Gastroesophageal sphincter (tissue), 4 donors: ENCODE measurements around the gene ZDHHC17. TPM values are rescaled to one million over a fixed set of nuclear protein-coding genes. Genes with fewer than 3 reads are reported as not detected.
"Not testable (repeated sequence)": the region's sequence is repeated elsewhere in the genome, so short reads cannot be mapped to it uniquely, and the experiment has no call there.

Source experiments
- ATAC-seq: fragments of 150-250 bp; one replicate; pipeline ENCODE4 v1.9.1; 2016; ENCODE audit warnings: mild to moderate bottlenecking, moderate library complexity
- H3K27ac ChIP-seq, 4 donors: fragments of 200-600 bp; sonication (generic) in 3 of 4; 1 replicate in 3 of 4; 2 replicates in 1 of 4; pipeline ENCODE4 v1.5.1; 2016 to 2019
- H3K27me3 ChIP-seq: fragments of 200-600 bp; sonication (generic); one replicate; pipeline ENCODE4 v1.5.1; 2019
- H3K36me3 ChIP-seq, 2 donors: fragments of 200-600 bp; sonication (generic); one replicate each; pipeline ENCODE4 v1.5.1; 2019; ENCODE audit warnings: control low read depth in 1 of 2
- H3K4me1 ChIP-seq, 3 donors: fragments of 200-600 bp; sonication (generic); 1 replicate in 2 of 3; 2 replicates in 1 of 3; pipeline ENCODE4 v1.5.1; 2016 to 2019; ENCODE audit warnings: control low read depth in 2 of 3
- H3K4me3 ChIP-seq, 2 donors: fragments of 200-600 bp; sonication (generic); one replicate each; pipeline ENCODE4 v1.5.1; 2019; ENCODE audit warnings: mild to moderate bottlenecking in 1 of 2, moderate library complexity in 1 of 2
- H3K9me3 ChIP-seq, 3 donors: fragments of 200-600 bp; sonication (generic); one replicate each; pipeline ENCODE4 v1.5.1; 2017 to 2019; ENCODE audit warnings: control low read depth in 2 of 3
- EP300 ChIP-seq: sonication (generic); formaldehyde crosslinking; IDR thresholded peaks from one replicate; pipeline ENCODE4 v1.6.1; 2017; ENCODE audit warnings: antibody characterized with exemption, mild to moderate bottlenecking
- POLR2A ChIP-seq, 2 donors: fragments of 450-650 bp; IDR thresholded peaks; one replicate each; pipeline ENCODE4 v1.6.1; 2017; ENCODE audit warnings: antibody characterized with exemption in 2 of 2, mild to moderate bottlenecking in 2 of 2, moderate library complexity in 1 of 2
- POLR2AphosphoS5 ChIP-seq: sonication (generic); formaldehyde crosslinking; IDR thresholded peaks from one replicate; pipeline ENCODE4 v1.6.1; 2017; ENCODE audit warnings: antibody characterized with exemption
- WGBS, 2 donors: methylation state at CpG; one replicate each; pipeline ENCODE4 v1.1.5; 2018; ENCODE audit warnings: low coverage in 1 of 2; 5-methylcytosine and 5-hydroxymethylcytosine counted together
- total RNA-seq, 4 donors: library from RNA; depleted of rRNA; stranded (reverse); fragments of >200 nt; gene quantifications; one replicate each; pipeline ENCODE4 v1.1.0, GENCODE V29; 2016
- TF ChIP-seq, protein P1 (sequence below), 4 experiments: fragments of 200-600 bp in 2 of 4; fragments of 450-650 bp in 2 of 4; sonication (generic) in 1 of 4; IDR thresholded peaks; one replicate each; pipeline ENCODE4 v1.5.1; 2017 to 2019; ENCODE audit warnings: antibody characterized with exemption in 4 of 4, mild to moderate bottlenecking in 2 of 4, moderate library complexity in 2 of 4

The ZDHHC17 gene
- total RNA-seq, 4 donors from 2014 or later, result 25.4 to 71.8 (median 36.8) TPM

DNA sequence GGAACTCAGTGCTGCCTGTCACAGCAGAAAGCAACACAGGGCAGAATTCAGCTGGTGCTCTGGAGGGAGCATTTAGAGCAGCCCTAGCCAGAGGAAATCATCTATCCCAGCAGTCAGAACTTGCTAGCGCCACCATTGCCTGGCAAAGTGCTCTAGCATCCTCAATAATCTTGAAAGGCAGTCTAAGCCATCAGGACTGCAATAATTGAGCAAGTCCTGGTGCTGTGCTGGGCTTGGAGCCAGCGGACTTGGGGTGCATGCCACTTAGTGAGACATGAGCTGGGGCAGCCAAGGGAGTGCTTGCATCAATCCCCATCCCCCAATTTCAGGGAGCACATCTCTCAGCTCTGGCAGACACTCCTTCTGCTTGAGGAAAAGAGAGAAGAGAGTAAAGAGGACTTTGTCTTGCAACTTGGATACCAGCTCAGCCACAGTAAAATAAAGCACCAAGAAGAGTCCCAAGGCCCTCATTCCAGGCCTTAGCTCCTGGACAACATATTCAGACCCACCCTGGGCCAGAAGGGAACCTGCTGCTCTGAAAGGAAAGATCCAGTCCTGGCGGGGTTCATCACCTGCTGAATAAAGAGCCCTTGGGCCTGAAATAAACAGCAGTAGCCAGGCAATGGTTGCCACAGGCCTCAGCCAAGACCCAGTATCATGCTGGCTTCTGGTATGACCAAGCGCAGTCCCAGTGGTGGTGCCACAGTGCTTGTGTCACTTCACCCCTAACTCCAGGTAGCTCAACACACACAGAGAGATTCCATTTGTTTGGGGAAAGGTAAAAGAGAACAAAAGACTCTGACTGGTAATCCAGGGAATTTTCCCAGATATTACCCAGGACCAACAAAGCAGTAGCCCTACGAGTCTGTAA is 44.5 kb upstream of the ZDHHC17 start:
- Histone ChIP-seq H3K27ac (no peak overlapping the region), H3K27me3 (no peaks in the 10 kb centered on the region), H3K4me1 (no peaks in the 10 kb centered on the region), H3K9me3 (no peaks in the 10 kb centered on the region), H3K4me3 (no peak overlapping the region), H3K36me3 (no peaks in the 10 kb centered on the region)
- TF ChIP-seq, protein P1, sequence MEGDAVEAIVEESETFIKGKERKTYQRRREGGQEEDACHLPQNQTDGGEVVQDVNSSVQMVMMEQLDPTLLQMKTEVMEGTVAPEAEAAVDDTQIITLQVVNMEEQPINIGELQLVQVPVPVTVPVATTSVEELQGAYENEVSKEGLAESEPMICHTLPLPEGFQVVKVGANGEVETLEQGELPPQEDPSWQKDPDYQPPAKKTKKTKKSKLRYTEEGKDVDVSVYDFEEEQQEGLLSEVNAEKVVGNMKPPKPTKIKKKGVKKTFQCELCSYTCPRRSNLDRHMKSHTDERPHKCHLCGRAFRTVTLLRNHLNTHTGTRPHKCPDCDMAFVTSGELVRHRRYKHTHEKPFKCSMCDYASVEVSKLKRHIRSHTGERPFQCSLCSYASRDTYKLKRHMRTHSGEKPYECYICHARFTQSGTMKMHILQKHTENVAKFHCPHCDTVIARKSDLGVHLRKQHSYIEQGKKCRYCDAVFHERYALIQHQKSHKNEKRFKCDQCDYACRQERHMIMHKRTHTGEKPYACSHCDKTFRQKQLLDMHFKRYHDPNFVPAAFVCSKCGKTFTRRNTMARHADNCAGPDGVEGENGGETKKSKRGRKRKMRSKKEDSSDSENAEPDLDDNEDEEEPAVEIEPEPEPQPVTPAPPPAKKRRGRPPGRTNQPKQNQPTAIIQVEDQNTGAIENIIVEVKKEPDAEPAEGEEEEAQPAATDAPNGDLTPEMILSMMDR (IDR thresholded peaks at IDR 0.05), result no peak
- TF ChIP-seq EP300, result no peak
- no peak for TF ChIP-seq POLR2AphosphoS5
- no peak for TF ChIP-seq POLR2A (IDR thresholded peaks at IDR 0.05)
- ATAC-seq, result no peak
- 80 to 83% methylated on average over 1 of the region's 5 CpGs for WGBS, 2 donors

DNA sequence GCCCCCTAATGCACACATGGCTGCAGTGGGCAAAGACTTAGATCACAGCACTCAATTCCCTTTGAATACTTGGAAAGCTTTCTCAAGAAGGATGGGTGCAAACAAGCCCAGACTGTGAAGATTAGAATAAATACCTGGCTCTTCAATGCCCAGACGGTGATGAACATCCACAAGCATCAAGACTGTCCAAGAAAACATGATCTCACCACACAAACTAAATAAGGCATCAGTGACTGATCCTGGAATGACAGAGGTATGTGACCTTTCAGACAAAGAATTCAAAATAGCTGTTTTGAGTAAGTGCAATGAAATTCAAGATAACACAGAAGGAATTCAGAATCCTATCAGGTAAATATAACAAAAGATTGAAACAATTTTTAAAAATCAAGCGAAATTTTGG is 43.8 kb upstream of the ZDHHC17 start:
- no peak for ATAC-seq

DNA sequence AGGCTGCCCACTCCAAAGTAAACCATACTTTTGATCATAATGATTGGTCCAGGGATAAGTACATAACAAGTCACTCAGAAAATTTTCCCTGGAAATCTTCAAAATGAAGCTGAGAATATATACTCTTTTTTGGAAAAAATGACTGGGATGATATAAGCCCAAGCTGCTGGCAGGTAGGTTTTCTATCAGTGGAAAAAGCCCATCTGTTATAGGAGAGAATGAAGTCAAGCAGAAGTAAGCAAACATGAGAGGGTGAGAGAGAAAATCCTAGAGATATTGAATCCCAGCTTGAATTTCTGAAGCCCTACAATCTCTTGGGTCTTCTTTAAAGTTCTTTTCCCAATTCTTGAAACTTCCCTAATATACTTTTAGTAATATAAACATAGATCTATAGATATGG is 37.3 kb upstream of the ZDHHC17 start:
- no peak for ATAC-seq

More for the DNA sequence above, 43.8 kb upstream of the ZDHHC17 start:
- WGBS, 2 donors, result 40 to 77% methylated on average over 1 to 2 of the region's 2 CpGs
- TF ChIP-seq POLR2A (IDR thresholded peaks at IDR 0.05) (no peak), POLR2AphosphoS5 (no peak), EP300 (no peak)
- TF ChIP-seq, protein P1 (IDR thresholded peaks at IDR 0.05), result no peak
- Histone ChIP-seq H3K36me3 (no peaks in the 10 kb centered on the region), H3K27ac (no peak overlapping the region), H3K9me3 (no peaks in the 10 kb centered on the region), H3K4me1 (no peaks in the 10 kb centered on the region), H3K27me3 (no peaks in the 10 kb centered on the region), H3K4me3 (no peak overlapping the region)

DNA sequence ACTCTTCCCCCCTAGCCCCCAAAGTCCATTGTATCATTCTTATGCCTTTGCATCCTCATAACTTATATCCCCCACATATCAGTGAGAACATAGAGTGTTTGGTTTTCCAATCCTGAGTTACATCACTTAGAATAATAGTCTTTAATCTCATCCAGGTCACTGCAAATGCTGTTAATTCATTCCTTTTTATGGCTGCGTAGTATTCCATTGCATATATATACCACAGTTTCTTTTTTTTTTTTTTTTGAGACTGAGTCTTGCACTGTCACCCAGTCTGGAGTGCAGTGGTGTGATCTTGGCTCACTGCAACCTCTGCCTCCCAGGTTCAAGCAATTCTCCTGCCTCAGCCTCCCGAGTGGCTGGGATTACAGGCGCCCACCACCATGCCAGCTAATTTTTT is 31.7 kb upstream of the ZDHHC17 start:
- not testable (repeated sequence) for H3K4me1 ChIP-seq, H3K27me3 ChIP-seq, H3K27ac ChIP-seq, ATAC-seq, H3K36me3 ChIP-seq, H3K9me3 ChIP-seq, H3K4me3 ChIP-seq
- 93 to 94% methylated on average over 2 to 3 of the region's 3 CpGs for WGBS, 2 donors

More for the DNA sequence above, 37.3 kb upstream of the ZDHHC17 start:
- H3K36me3 ChIP-seq, result no peaks in the 10 kb centered on the region
- TF ChIP-seq POLR2AphosphoS5, result no peak
- no peak for TF ChIP-seq EP300
- TF ChIP-seq POLR2A (IDR thresholded peaks at IDR 0.05), result no peak
- TF ChIP-seq, protein P1 (IDR thresholded peaks at IDR 0.05), result no peak
- H3K9me3 ChIP-seq, result no peaks in the 10 kb centered on the region
- no peak overlapping the region for H3K4me3 ChIP-seq
- H3K4me1 ChIP-seq, result no peaks in the 10 kb centered on the region
- H3K27me3 ChIP-seq, result no peaks in the 10 kb centered on the region
- no peak overlapping the region for H3K27ac ChIP-seq

DNA sequence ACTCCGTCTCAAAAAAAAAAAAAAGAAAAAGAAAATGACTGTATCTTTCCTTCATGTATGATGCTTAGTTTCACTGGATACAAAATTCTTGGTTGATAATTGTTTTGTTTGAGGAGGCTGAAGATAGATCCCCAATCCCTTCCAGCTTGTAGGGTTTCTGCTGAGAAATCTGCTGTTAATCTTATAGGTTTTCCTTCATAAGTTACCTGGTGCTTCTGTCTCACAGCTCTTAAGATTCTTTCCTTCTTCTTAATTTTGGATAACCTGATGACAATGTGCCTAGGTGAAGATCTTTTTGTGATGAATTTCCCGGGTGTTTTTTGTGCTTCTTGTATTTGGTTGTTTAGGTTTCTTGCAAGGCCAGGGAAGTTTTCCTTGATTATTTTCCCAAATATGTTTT is 26.2 kb upstream of the ZDHHC17 start:
- not testable (repeated sequence) for H3K27ac ChIP-seq, H3K27me3 ChIP-seq, ATAC-seq, H3K4me3 ChIP-seq, H3K4me1 ChIP-seq, H3K36me3 ChIP-seq
- 83% methylated on average over 2 of the region's 2 CpGs; no CpG with 5 or more reads in 1 of the 2 donors for WGBS, 2 donors
- H3K9me3 ChIP-seq, result peaks cover 0 to 16% (median 0%) of the 10 kb centered on the region in 3 donors
